SK-N-SH (cell line): ENCODE measurements around the gene KBTBD13. TPM values are rescaled to one million over a fixed set of nuclear protein-coding genes. Genes with fewer than 3 reads are reported as not detected.

Source experiments
- CTCF ChIA-PET: fragments of 300-600, 350-600 bp; formaldehyde crosslinking; extraction: SDS; loops from one replicate; lab custom pipeline; 2021; lab: Yijun Ruan, JAX
- POLR2A ChIA-PET: fragments of 350-600 bp; sonication (Branson Sonifier 250); formaldehyde crosslinking; extraction: SDS; loops from one replicate; lab custom pipeline; 2020; ENCODE audit warnings: antibody characterized with exemption, inconsistent platforms; lab: Yijun Ruan, JAX
- DNase-seq: peaks from one replicate; pipeline ENCODE4 v3.0.0; 2012
- H2AFZ ChIP-seq: fragments of 200-600 bp; sonication (generic); 2 replicates; pipeline ENCODE4 v1.8.1; 2016; ENCODE audit warnings: antibody characterized with exemption, mild to moderate bottlenecking, low read depth
- H3F3A ChIP-seq: fragments of 200-600 bp; sonication (generic); replicated peaks from 2 replicates; pipeline ENCODE3; 2016; ENCODE audit warnings: antibody characterized with exemption, mild to moderate bottlenecking; ENCODE audit not compliant: insufficient read depth
- H3K27ac ChIP-seq, 2 experiments: fragments of 200-500 bp in 1 of 2; fragments of 200-600 bp in 1 of 2; sonication (Bioruptor generic) in 1 of 2; sonication (generic), shearing (Covaris generic) in 1 of 2; 2 replicates each; pipeline versions ENCODE4 v1.5.1 to v1.6.1; 2014 to 2016; ENCODE audit warnings: low read depth in 2 of 2, inconsistent platforms in 1 of 2, low read length in 1 of 2, mild to moderate bottlenecking in 1 of 2, mixed read lengths in 1 of 2
- H3K27me3 ChIP-seq: fragments of 200-600 bp; sonication (generic), shearing (Covaris generic); 2 replicates; pipeline ENCODE4 v1.6.1; 2016; ENCODE audit warnings: mixed run types; ENCODE audit not compliant: insufficient read depth
- H3K36me3 ChIP-seq, 2 experiments: fragments of 200-500 bp in 1 of 2; fragments of 200-600 bp in 1 of 2; sonication (Bioruptor generic) in 1 of 2; sonication (generic) in 1 of 2; replicated peaks in 1 of 2; 2 replicates each; pipeline versions ENCODE3 to v1.5.1; 2014 to 2016; ENCODE audit warnings: low read length in 1 of 2, mild to moderate bottlenecking in 1 of 2; ENCODE audit not compliant: insufficient read depth in 2 of 2, control insufficient read depth in 1 of 2
- H3K4me1 ChIP-seq, 2 experiments: fragments of 200-500 bp in 1 of 2; fragments of 200-600 bp in 1 of 2; sonication (Bioruptor generic) in 1 of 2; sonication (generic), shearing (Covaris generic) in 1 of 2; 2 replicates each; pipeline versions ENCODE4 v1.5.1 to v1.6.1; 2014 to 2016; ENCODE audit warnings: low read depth in 1 of 2, low read length in 1 of 2, mixed run types in 1 of 2; ENCODE audit not compliant: insufficient read depth in 2 of 2, control insufficient read depth in 1 of 2
- H3K4me2 ChIP-seq: fragments of 200-600 bp; sonication (generic), shearing (Covaris generic); 2 replicates; pipeline ENCODE4 v1.6.1; 2017; ENCODE audit warnings: mixed run types
- H3K4me3 ChIP-seq, 2 experiments: fragments of 200-500 bp in 1 of 2; fragments of 200-600 bp in 1 of 2; sonication (Bioruptor generic) in 1 of 2; sonication (generic), shearing (Covaris generic) in 1 of 2; 2 replicates each; pipeline versions ENCODE4 v1.5.1 to v1.8.1; 2014 to 2016; ENCODE audit warnings: low read depth in 2 of 2, inconsistent platforms in 1 of 2, low read length in 1 of 2, mild to moderate bottlenecking in 1 of 2, mixed read lengths in 1 of 2, moderate library complexity in 1 of 2
- H3K79me2 ChIP-seq: fragments of 200-600 bp; sonication (generic); 2 replicates; pipeline ENCODE4 v1.8.1; 2017; ENCODE audit warnings: mild to moderate bottlenecking; ENCODE audit not compliant: insufficient read depth
- H3K9ac ChIP-seq: fragments of 200-600 bp; sonication (generic); 2 replicates; pipeline ENCODE4 v1.6.1; 2017; ENCODE audit warnings: mixed run types
- H3K9me2 ChIP-seq: fragments of 200-600 bp; sonication (generic); 2 replicates; pipeline ENCODE4 v1.6.1; 2017; ENCODE audit warnings: mixed run types
- H3K9me3 ChIP-seq: fragments of 200-600 bp; sonication (generic); 2 replicates; pipeline ENCODE4 v1.6.1; 2017; ENCODE audit warnings: mixed run types, mild to moderate bottlenecking, moderate library complexity
- H4K20me1 ChIP-seq: fragments of 200-600 bp; sonication (generic); 2 replicates; pipeline ENCODE4 v1.6.1; 2017; ENCODE audit warnings: mild to moderate bottlenecking, mixed run types; ENCODE audit not compliant: insufficient read depth
- CHD2 ChIP-seq: fragments of 150-350 bp; IDR thresholded peaks from 2 replicates; pipeline ENCODE4 v1.6.1; 2018; ENCODE audit warnings: low read length; ENCODE audit not compliant: partially characterized antibody
- EP300 ChIP-seq, 2 experiments: IDR thresholded peaks; 2 replicates each; pipeline versions ENCODE4 v1.4.0 to v1.6.1; 2012; ENCODE audit warnings: borderline replicate concordance in 1 of 2, low read depth in 1 of 2, low read length in 1 of 2
- EZH2phosphoT487 ChIP-seq: fragments of 200-600 bp; sonication (generic); IDR thresholded peaks from 2 replicates; pipeline ENCODE4 v1.6.1; 2017; ENCODE audit warnings: low read depth, mixed run types, mild to moderate bottlenecking, antibody characterized with exemption, moderate library complexity, borderline replicate concordance
- GATA2 ChIP-seq: sonication (generic); formaldehyde crosslinking; IDR thresholded peaks from 2 replicates; pipeline ENCODE4 v1.5.0; 2020; ENCODE audit warnings: mild to moderate bottlenecking, missing genetic modification reagents
- NFIC ChIP-seq: IDR thresholded peaks from 2 replicates; pipeline ENCODE4 v1.4.0; 2012; ENCODE audit warnings: borderline replicate concordance
- POLR2AphosphoS5 ChIP-seq: IDR thresholded peaks from 2 replicates; pipeline ENCODE4 v1.6.1; 2012; ENCODE audit warnings: low read depth, low read length
- TEAD4 ChIP-seq: IDR thresholded peaks from 2 replicates; pipeline ENCODE4 v1.4.0; 2012; ENCODE audit warnings: mild to moderate bottlenecking, borderline replicate concordance; ENCODE audit not compliant: insufficient read depth
- YY1 ChIP-seq: IDR thresholded peaks from 2 replicates; pipeline ENCODE4 v1.4.0; 2012; ENCODE audit warnings: low read depth, mild to moderate bottlenecking
- WGBS: methylation state at CpG from one replicate; pipeline ENCODE4 v1.1.6; 2017; ENCODE audit warnings: low lambda C conversion rate; 5-methylcytosine and 5-hydroxymethylcytosine counted together
- polyA plus RNA-seq, 3 experiments: library from polyadenylated mRNA; depleted of rRNA; stranded (reverse); fragments of >200 nt; gene quantifications; 2 replicates each; pipeline ENCODE4 v1.2.3, GENCODE V29; 2012
- TF ChIP-seq, protein P1 (sequence below): IDR thresholded peaks from 2 replicates; pipeline ENCODE4; 2012
- TF ChIP-seq, protein P2 (sequence below): IDR thresholded peaks from 2 replicates; pipeline ENCODE4 v1.6.1; 2012; ENCODE audit warnings: mild to moderate bottlenecking, low read depth, low read length, moderate library complexity
- TF ChIP-seq, protein P3 (sequence below): IDR thresholded peaks from 2 replicates; pipeline ENCODE4 v1.4.0; 2012; ENCODE audit warnings: low read depth, borderline replicate concordance

KBTBD13 gene
- polyA plus RNA-seq, 1 of the 3 experiments (the other 2 are of a cell fraction), result not detected

DNA sequence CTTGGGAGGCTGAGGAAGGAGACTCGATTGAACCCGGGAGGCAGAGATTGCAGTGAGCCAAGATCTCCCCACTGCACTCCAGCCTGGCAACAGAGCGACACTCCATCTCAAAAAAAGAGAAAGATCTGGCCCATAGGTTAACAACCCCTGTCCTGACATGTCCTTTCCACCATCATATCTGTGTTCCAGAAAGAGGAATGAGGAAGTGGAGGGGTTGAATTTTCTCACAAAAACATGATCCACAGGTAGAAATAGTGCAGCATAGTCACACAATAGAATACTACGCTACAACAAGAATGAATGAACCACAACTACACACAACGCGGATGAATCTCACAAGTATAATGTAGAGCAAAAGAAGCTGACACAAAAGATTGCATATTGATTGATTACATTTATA, 36.1 kb upstream of the KBTBD13 start:
- WGBS, result 90% methylated on average over 6 of the region's 6 CpGs
- CTCF ChIA-PET, result interaction anchor here (1.1 to 1.3 kb wide), 2 partner anchors 14 to 61 kb away, joined by 3 to 4 read pairs; no protein-coding TSS in a partner anchor
- POLR2A ChIA-PET, result no interaction called here

DNA sequence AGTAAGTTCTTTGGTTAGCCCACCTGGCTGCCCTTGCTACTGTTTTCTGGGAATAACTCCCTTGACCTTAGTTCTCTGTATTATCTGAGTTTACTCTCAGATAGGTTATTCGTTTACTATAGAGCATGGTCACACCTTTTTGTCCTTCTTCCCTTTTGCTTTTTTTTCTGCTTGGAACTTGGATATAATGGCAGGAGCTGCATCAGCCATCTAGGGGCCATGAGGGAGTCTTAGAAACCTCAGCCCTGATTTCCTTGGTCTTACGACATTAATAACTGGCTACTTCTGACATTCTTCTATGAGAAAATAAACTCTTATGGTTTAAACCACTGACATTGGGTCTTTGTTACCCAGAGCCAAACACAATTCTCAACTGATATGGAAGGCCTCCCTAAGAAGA, 34.8 kb upstream of the KBTBD13 start:
- Histone ChIP-seq H3K4me1 (peaks cover 0 to 7% of the 10 kb centered on the region in 2 experiments; a peak in 1 of 4 replicates), H3F3A (no peaks in the 10 kb centered on the region), H3K4me3 (no peak overlapping the region), H3K4me2 (no peak overlapping the region), H3K27me3 (no peaks in the 10 kb centered on the region), H3K9me3 (no peaks in the 10 kb centered on the region), H3K9ac (no peak overlapping the region), H3K36me3 (no peaks in the 10 kb centered on the region), H4K20me1 (no peaks in the 10 kb centered on the region), H3K27ac (no peak overlapping the region), H3K79me2 (no peaks in the 10 kb centered on the region), H2AFZ (no peak overlapping the region), H3K9me2 (no peaks in the 10 kb centered on the region)
- WGBS, result 73% methylated on average over 2 of the region's 2 CpGs
- TF ChIP-seq GATA2 (CRISPR knock-in tag) (no peak), POLR2AphosphoS5 (no peak), TEAD4 (no peak), EZH2phosphoT487 (no peak), EP300 (IDR thresholded peaks at IDR 0.05; ENCODE audit: borderline replicate concordance in 1 of 2, low read depth in 1 of 2, low read length in 1 of 2) (no peak), YY1 (no peak)
- TF ChIP-seq, protein P1, sequence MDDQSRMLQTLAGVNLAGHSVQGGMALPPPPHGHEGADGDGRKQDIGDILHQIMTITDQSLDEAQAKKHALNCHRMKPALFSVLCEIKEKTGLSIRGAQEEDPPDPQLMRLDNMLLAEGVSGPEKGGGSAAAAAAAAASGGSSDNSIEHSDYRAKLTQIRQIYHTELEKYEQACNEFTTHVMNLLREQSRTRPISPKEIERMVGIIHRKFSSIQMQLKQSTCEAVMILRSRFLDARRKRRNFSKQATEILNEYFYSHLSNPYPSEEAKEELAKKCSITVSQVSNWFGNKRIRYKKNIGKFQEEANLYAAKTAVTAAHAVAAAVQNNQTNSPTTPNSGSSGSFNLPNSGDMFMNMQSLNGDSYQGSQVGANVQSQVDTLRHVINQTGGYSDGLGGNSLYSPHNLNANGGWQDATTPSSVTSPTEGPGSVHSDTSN, result no peak
- TF ChIP-seq, protein P2, sequence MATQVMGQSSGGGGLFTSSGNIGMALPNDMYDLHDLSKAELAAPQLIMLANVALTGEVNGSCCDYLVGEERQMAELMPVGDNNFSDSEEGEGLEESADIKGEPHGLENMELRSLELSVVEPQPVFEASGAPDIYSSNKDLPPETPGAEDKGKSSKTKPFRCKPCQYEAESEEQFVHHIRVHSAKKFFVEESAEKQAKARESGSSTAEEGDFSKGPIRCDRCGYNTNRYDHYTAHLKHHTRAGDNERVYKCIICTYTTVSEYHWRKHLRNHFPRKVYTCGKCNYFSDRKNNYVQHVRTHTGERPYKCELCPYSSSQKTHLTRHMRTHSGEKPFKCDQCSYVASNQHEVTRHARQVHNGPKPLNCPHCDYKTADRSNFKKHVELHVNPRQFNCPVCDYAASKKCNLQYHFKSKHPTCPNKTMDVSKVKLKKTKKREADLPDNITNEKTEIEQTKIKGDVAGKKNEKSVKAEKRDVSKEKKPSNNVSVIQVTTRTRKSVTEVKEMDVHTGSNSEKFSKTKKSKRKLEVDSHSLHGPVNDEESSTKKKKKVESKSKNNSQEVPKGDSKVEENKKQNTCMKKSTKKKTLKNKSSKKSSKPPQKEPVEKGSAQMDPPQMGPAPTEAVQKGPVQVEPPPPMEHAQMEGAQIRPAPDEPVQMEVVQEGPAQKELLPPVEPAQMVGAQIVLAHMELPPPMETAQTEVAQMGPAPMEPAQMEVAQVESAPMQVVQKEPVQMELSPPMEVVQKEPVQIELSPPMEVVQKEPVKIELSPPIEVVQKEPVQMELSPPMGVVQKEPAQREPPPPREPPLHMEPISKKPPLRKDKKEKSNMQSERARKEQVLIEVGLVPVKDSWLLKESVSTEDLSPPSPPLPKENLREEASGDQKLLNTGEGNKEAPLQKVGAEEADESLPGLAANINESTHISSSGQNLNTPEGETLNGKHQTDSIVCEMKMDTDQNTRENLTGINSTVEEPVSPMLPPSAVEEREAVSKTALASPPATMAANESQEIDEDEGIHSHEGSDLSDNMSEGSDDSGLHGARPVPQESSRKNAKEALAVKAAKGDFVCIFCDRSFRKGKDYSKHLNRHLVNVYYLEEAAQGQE, result no peak
- DNase-seq, result no peak
- POLR2A ChIA-PET, result no interaction called here
- CTCF ChIA-PET, result interaction anchor here (1.7 to 4.2 kb wide), 2 partner anchors 8 to 12 kb away, joined by 15 to 21 read pairs; no protein-coding TSS in a partner anchor

More for the DNA sequence above, 36.1 kb upstream of the KBTBD13 start:
- no peak overlapping the region for H3K27ac ChIP-seq
- no peaks in the 10 kb centered on the region for H3K27me3 ChIP-seq
- no peaks in the 10 kb centered on the region for H3K36me3 ChIP-seq
- no peaks in the 10 kb centered on the region for H3K79me2 ChIP-seq
- H3F3A ChIP-seq, result no peaks in the 10 kb centered on the region
- no peak for TF ChIP-seq EZH2phosphoT487
- TF ChIP-seq NFIC, result no peak
- TF ChIP-seq, protein P3, sequence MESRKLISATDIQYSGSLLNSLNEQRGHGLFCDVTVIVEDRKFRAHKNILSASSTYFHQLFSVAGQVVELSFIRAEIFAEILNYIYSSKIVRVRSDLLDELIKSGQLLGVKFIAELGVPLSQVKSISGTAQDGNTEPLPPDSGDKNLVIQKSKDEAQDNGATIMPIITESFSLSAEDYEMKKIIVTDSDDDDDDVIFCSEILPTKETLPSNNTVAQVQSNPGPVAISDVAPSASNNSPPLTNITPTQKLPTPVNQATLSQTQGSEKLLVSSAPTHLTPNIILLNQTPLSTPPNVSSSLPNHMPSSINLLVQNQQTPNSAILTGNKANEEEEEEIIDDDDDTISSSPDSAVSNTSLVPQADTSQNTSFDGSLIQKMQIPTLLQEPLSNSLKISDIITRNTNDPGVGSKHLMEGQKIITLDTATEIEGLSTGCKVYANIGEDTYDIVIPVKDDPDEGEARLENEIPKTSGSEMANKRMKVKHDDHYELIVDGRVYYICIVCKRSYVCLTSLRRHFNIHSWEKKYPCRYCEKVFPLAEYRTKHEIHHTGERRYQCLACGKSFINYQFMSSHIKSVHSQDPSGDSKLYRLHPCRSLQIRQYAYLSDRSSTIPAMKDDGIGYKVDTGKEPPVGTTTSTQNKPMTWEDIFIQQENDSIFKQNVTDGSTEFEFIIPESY, result no peak
- TF ChIP-seq CHD2, result no peak
- no peak overlapping the region for H2AFZ ChIP-seq
- H3K9ac ChIP-seq, result no peak overlapping the region
- no peak for DNase-seq
- H3K4me1 ChIP-seq, result peaks cover 0 to 6% of the 10 kb centered on the region in 2 experiments; a peak in 1 of 4 replicates
- H4K20me1 ChIP-seq, result no peaks in the 10 kb centered on the region
- H3K9me3 ChIP-seq, result no peaks in the 10 kb centered on the region
- H3K4me3 ChIP-seq, result no peak overlapping the region
- no peak overlapping the region for H3K4me2 ChIP-seq
- no peaks in the 10 kb centered on the region for H3K9me2 ChIP-seq
